Osteoblast (primary cell): ENCODE data around the gene LRP1B. TPM values are rescaled to one million over a fixed set of nuclear protein-coding genes. Genes with fewer than 3 reads are reported as not detected.

Source experiments
- DNase-seq: peaks from one replicate; pipeline ENCODE4 v3.0.0; 2011; ENCODE audit warnings: low spot score, mixed read lengths; ENCODE audit not compliant: insufficient read length; ENCODE audit errors: missing footprints
- H2AFZ ChIP-seq: 2 replicates; pipeline ENCODE4 v1.6.0; 2011; ENCODE audit warnings: mild to moderate bottlenecking, low read length
- H3K27ac ChIP-seq: 2 replicates; pipeline ENCODE4 v1.5.1; 2011; ENCODE audit warnings: mild to moderate bottlenecking, low read depth, low read length, moderate library complexity
- H3K27me3 ChIP-seq: 2 replicates; pipeline ENCODE4 v1.6.0; 2012; ENCODE audit warnings: mild to moderate bottlenecking, control low read depth, inconsistent platforms, low read length, moderate library complexity; ENCODE audit not compliant: insufficient read depth
- H3K36me3 ChIP-seq: 2 replicates; pipeline ENCODE4 v1.5.1; 2011; ENCODE audit warnings: mild to moderate bottlenecking, low read length, control low read depth, moderate library complexity; ENCODE audit not compliant: insufficient read depth
- H3K4me1 ChIP-seq: 2 replicates; pipeline ENCODE4 v1.5.1; 2011; ENCODE audit warnings: mild to moderate bottlenecking, low read length, control low read depth, moderate library complexity; ENCODE audit not compliant: insufficient read depth
- H3K4me2 ChIP-seq: 2 replicates; pipeline ENCODE4 v1.6.0; 2011; ENCODE audit warnings: mild to moderate bottlenecking, low read length; ENCODE audit not compliant: insufficient read depth
- H3K4me3 ChIP-seq: fragments of 200-600 bp; sonication (generic); 3 replicates; pipeline ENCODE4 v1.5.1; 2012; ENCODE audit warnings: mild to moderate bottlenecking, low read length, inconsistent platforms; ENCODE audit not compliant: insufficient read depth
- H3K79me2 ChIP-seq: 2 replicates; pipeline ENCODE4 v1.6.0; 2012; ENCODE audit warnings: mild to moderate bottlenecking, low read length, control low read depth, inconsistent platforms; ENCODE audit not compliant: insufficient read depth
- H3K9me3 ChIP-seq: 2 replicates; pipeline ENCODE4 v1.5.1; 2011; ENCODE audit warnings: low read depth, low read length, control low read depth
- H4K20me1 ChIP-seq: 2 replicates; pipeline ENCODE4 v1.6.0; 2012; ENCODE audit warnings: mild to moderate bottlenecking, low read length, control low read depth; ENCODE audit not compliant: insufficient read depth
- CTCF ChIP-seq: IDR thresholded peaks from 2 replicates; pipeline ENCODE4 v1.5.1; 2011; ENCODE audit warnings: mild to moderate bottlenecking, low read depth, low read length, moderate library complexity; ENCODE audit errors: extremely low read depth
- total RNA-seq: library from RNA; depleted of rRNA; stranded (reverse); fragments of >200 nt; gene quantifications from 2 replicates; pipeline ENCODE4 v1.2.3, GENCODE V29; 2012

The LRP1B gene
- total RNA-seq, 1 donor: not detected

GRCh38 chr2:141741652-141742051 is 389.2 kb downstream of the LRP1B start:
- Histone ChIP-seq H3K4me2 (no peak overlapping the region), H2AFZ (no peak overlapping the region), H3K4me1 (no peaks in the 10 kb centered on the region), H3K27ac (no peak overlapping the region), H3K36me3 (no peaks in the 10 kb centered on the region), H3K9me3 (peaks cover 3% of the 10 kb centered on the region), H3K79me2 (no peaks in the 10 kb centered on the region), H3K27me3 (no peaks in the 10 kb centered on the region), H4K20me1 (no peaks in the 10 kb centered on the region), H3K4me3 (no peak overlapping the region)
- no peak for TF ChIP-seq CTCF
- DNase-seq: no peak

DNA sequence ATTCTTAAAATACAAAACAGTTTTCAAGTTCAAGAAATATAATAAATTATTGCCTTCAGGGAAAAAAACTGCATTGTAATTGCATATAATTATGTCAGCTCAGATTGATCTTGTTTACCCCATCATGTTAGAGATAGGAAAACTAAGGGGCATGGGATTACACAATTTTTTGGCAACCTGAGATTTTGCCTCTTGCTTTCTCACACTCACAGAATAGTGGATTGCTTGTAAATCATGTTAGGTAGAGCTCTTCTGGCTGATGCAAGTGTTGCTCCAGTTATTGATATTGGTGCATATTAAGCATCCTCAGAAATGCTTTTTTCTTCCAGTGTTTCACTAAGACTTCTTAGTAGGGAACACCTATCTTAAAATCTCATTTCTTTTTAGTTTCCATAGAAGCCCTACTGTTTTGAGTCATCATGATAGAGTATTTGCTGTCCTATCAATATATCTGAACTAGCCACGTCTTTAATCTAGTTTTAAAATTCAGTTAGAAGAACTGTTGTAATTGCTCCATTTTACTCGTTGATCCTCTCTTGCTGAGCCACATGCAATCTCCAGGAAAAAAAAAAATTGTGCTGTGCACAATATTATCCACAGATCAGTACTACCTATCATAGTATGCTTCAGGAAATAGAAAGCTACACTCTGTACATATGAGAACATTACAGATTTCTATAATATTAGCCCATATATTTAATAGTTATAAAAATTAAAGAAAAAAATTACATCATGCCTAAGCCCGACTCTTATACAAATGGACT is 393.1 kb downstream of the LRP1B start:
- Histone ChIP-seq H4K20me1 (no peaks in the 10 kb centered on the region), H3K36me3 (no peaks in the 10 kb centered on the region), H3K4me1 (no peaks in the 10 kb centered on the region), H3K27me3 (no peaks in the 10 kb centered on the region), H3K4me2 (no peak overlapping the region), H3K4me3 (no peak overlapping the region), H2AFZ (no peak overlapping the region), H3K9me3 (no peaks in the 10 kb centered on the region), H3K79me2 (no peaks in the 10 kb centered on the region), H3K27ac (no peak overlapping the region)
- DNase-seq: no peak
- TF ChIP-seq CTCF: no peak

- H3K4me3 ChIP-seq: no peak overlapping the region
- H3K4me1 ChIP-seq: no peaks in the 10 kb centered on the region
- no peaks in the 10 kb centered on the region for H3K27me3 ChIP-seq
- no peak overlapping the region for H3K4me2 ChIP-seq
- no peak overlapping the region for H3K27ac ChIP-seq
- no peaks in the 10 kb centered on the region for H3K36me3 ChIP-seq
- H4K20me1 ChIP-seq: no peaks in the 10 kb centered on the region
- TF ChIP-seq CTCF: no peak
- H3K9me3 ChIP-seq: no peaks in the 10 kb centered on the region
- no peaks in the 10 kb centered on the region for H3K79me2 ChIP-seq
- H2AFZ ChIP-seq: no peak overlapping the region
- no peak for DNase-seq
Observed at GRCh38 chr2:141736466-141736865, 394.4 kb downstream of the LRP1B start.

- no peak overlapping the region for H3K4me3 ChIP-seq
- H3K79me2 ChIP-seq: no peaks in the 10 kb centered on the region
- TF ChIP-seq CTCF: no peak
- no peak overlapping the region for H3K4me2 ChIP-seq
- DNase-seq: no peak
- no peak overlapping the region for H2AFZ ChIP-seq
- peaks cover 2% of the 10 kb centered on the region for H3K9me3 ChIP-seq
- no peaks in the 10 kb centered on the region for H3K36me3 ChIP-seq
- no peaks in the 10 kb centered on the region for H4K20me1 ChIP-seq
- H3K27me3 ChIP-seq: no peaks in the 10 kb centered on the region
- H3K27ac ChIP-seq: no peak overlapping the region
- H3K4me1 ChIP-seq: no peaks in the 10 kb centered on the region
Observed at GRCh38 chr2:141728886-141729285, 401.9 kb downstream of the LRP1B start.
